ENCODE measurements around the gene PDGFD. TPM values are rescaled to one million over a fixed set of nuclear protein-coding genes. Genes with fewer than 3 reads are reported as not detected.

Gene PDGFD
- total RNA-seq, 1 donor from 2014 or later: 2.2 TPM

GRCh38 chr11:103940551-103940950 lies 223.4 kb downstream of the PDGFD start:
- H3K27me3 Mint-ChIP-seq (ENCODE audit: unreplicated experiment): no peaks in the 10 kb centered on the region
- H3K4me3 Mint-ChIP-seq (ENCODE audit: unreplicated experiment): no peak overlapping the region
- H3K4me1 Mint-ChIP-seq (ENCODE audit: unreplicated experiment): peaks cover 8% of the 10 kb centered on the region
- peaks cover 3% of the 10 kb centered on the region for H3K9me3 Mint-ChIP-seq (ENCODE audit: unreplicated experiment)
- H3K36me3 Mint-ChIP-seq (ENCODE audit: unreplicated experiment): no peaks in the 10 kb centered on the region
- DNase-seq (ENCODE audit: extremely low spot score, unreplicated experiment): no peak
- TF ChIP-seq, protein P1, sequence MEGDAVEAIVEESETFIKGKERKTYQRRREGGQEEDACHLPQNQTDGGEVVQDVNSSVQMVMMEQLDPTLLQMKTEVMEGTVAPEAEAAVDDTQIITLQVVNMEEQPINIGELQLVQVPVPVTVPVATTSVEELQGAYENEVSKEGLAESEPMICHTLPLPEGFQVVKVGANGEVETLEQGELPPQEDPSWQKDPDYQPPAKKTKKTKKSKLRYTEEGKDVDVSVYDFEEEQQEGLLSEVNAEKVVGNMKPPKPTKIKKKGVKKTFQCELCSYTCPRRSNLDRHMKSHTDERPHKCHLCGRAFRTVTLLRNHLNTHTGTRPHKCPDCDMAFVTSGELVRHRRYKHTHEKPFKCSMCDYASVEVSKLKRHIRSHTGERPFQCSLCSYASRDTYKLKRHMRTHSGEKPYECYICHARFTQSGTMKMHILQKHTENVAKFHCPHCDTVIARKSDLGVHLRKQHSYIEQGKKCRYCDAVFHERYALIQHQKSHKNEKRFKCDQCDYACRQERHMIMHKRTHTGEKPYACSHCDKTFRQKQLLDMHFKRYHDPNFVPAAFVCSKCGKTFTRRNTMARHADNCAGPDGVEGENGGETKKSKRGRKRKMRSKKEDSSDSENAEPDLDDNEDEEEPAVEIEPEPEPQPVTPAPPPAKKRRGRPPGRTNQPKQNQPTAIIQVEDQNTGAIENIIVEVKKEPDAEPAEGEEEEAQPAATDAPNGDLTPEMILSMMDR (IDR thresholded peaks at IDR 0.05): no peak
- H3K27ac Mint-ChIP-seq (ENCODE audit: unreplicated experiment): no peak overlapping the region

GRCh38 chr11:103939694-103940093 lies 224.3 kb downstream of the PDGFD start:
- Mint-ChIP-seq H3K9me3 (ENCODE audit: unreplicated experiment) (peaks cover 3% of the 10 kb centered on the region), H3K27me3 (ENCODE audit: unreplicated experiment) (no peaks in the 10 kb centered on the region), H3K4me3 (ENCODE audit: unreplicated experiment) (no peak overlapping the region), H3K36me3 (ENCODE audit: unreplicated experiment) (no peaks in the 10 kb centered on the region), H3K4me1 (ENCODE audit: unreplicated experiment) (peaks cover 8% of the 10 kb centered on the region), H3K27ac (ENCODE audit: unreplicated experiment) (no peak overlapping the region)
- no peak for DNase-seq (ENCODE audit: extremely low spot score, unreplicated experiment)
- TF ChIP-seq, protein P1 (IDR thresholded peaks at IDR 0.05): no peak

DNA sequence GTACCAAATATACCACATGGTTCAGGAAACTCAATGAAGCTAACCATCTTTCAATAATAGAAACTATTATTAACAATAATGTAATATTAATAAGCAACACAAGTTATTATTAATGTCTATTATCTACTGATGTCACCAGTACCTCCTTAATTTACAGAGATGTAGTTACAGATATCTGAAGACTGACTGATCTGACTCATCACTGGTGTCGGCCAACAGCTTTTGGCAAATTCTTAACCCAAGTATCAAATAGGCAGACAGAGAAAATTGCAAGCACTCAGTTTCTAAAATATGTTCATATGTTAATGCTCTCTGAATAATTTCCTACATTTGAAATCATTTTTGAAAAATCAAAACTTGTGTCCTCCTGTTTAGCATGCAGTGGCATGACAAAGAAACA lies 227.9 kb downstream of the PDGFD start:
- H3K9me3 Mint-ChIP-seq (ENCODE audit: unreplicated experiment): no peaks in the 10 kb centered on the region
- H3K36me3 Mint-ChIP-seq (ENCODE audit: unreplicated experiment): no peaks in the 10 kb centered on the region
- H3K4me3 Mint-ChIP-seq (ENCODE audit: unreplicated experiment): no peak overlapping the region
- DNase-seq (ENCODE audit: extremely low spot score, unreplicated experiment): no peak
- no peak overlapping the region for H3K27ac Mint-ChIP-seq (ENCODE audit: unreplicated experiment)
- no peaks in the 10 kb centered on the region for H3K27me3 Mint-ChIP-seq (ENCODE audit: unreplicated experiment)
- TF ChIP-seq, protein P1 (IDR thresholded peaks at IDR 0.05): no peak
- H3K4me1 Mint-ChIP-seq (ENCODE audit: unreplicated experiment): peaks cover 10% of the 10 kb centered on the region

- Mint-ChIP-seq H3K27ac (ENCODE audit: unreplicated experiment) (no peak overlapping the region), H3K27me3 (ENCODE audit: unreplicated experiment) (no peaks in the 10 kb centered on the region), H3K9me3 (ENCODE audit: unreplicated experiment) (no peaks in the 10 kb centered on the region), H3K4me3 (ENCODE audit: unreplicated experiment) (no peak overlapping the region), H3K4me1 (ENCODE audit: unreplicated experiment) (peaks cover 5% of the 10 kb centered on the region), H3K36me3 (ENCODE audit: unreplicated experiment) (no peaks in the 10 kb centered on the region)
- DNase-seq (ENCODE audit: extremely low spot score, unreplicated experiment): no peak
- TF ChIP-seq, protein P1 (IDR thresholded peaks at IDR 0.05): no peak
Measured at GRCh38 chr11:103935219-103935618, 228.7 kb downstream of the PDGFD start.

DNA sequence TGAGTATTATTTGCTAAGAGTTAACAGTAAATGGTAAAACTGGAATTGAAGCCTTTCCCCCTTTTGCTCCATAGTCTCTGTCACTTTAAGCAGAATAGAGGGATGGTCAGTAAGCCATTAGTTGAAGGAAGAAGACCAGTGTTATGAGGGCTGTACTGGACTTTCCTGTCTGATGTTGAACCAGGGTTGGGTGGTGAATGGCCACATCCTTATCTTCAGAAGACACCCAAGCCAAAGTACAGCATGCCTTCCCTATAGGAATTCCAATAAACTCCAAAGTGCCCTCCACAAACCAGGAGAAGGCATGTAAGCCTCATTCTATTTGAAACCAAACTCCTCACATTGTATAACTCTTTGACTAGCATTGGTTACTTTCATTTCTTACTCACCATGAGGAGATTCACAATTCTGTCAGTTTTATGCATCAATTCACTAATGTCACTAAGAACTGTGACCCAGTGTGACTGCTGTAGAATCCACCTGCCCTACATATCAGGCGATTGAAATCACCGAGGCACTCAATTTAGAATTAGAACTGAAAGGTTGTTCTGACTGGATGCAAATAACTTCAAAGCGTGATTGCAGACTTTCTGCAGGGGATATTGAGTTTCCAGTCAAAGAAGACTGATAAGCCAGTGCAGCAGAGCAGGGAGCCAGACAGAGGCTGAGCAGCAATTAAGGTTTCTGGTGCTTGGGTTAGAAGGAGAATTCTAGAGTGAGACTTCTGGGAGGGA lies 234.6 kb downstream of the PDGFD start:
- Mint-ChIP-seq H3K4me3 (ENCODE audit: unreplicated experiment) (no peak overlapping the region), H3K9me3 (ENCODE audit: unreplicated experiment) (no peaks in the 10 kb centered on the region), H3K4me1 (ENCODE audit: unreplicated experiment) (peaks cover 2% of the 10 kb centered on the region), H3K27me3 (ENCODE audit: unreplicated experiment) (no peaks in the 10 kb centered on the region), H3K27ac (ENCODE audit: unreplicated experiment) (no peak overlapping the region), H3K36me3 (ENCODE audit: unreplicated experiment) (no peaks in the 10 kb centered on the region)
- no peak for DNase-seq (ENCODE audit: extremely low spot score, unreplicated experiment)
- TF ChIP-seq, protein P1 (IDR thresholded peaks at IDR 0.05): no peak

All from osteocyte (in vitro differentiated cells).